Central memory CD8-positive, alpha-beta T cell (primary cell): ENCODE data around the gene NEAT1.

ENCODE experiments used
- ATAC-seq: fragments of 150-1000 bp; cut with Tn5 transposase; replicated peaks from 2 replicates; pipeline ENCODE4 v1.10.0; 2022; ENCODE audit warnings: mild to moderate bottlenecking, moderate FRiP score, moderate number of reproducible peaks; ENCODE audit not compliant: poor library complexity, severe bottlenecking; ENCODE audit errors: extremely low read depth
- DNase-seq, 2 donors: peaks; one replicate each; pipeline ENCODE4 v3.0.0; 2021; ENCODE audit warnings: low spot score in 2 of 2
- H3K27ac Mint-ChIP-seq: one replicate; pipeline ENCODE4 v1.8.0; 2022; ENCODE audit warnings: low read depth, mild to moderate bottlenecking, moderate library complexity, mixed read lengths
- H3K27me3 Mint-ChIP-seq: one replicate; pipeline ENCODE4 v1.8.0; 2022; ENCODE audit warnings: mixed read lengths
- H3K36me3 Mint-ChIP-seq: one replicate; pipeline ENCODE4 v1.8.0; 2022; ENCODE audit warnings: mild to moderate bottlenecking, moderate library complexity, mixed read lengths; ENCODE audit not compliant: insufficient read depth
- H3K4me1 Mint-ChIP-seq: one replicate; pipeline ENCODE4 v1.8.0; 2022; ENCODE audit warnings: mixed read lengths
- H3K4me3 Mint-ChIP-seq: one replicate; pipeline ENCODE4 v1.8.0; 2022; ENCODE audit warnings: mild to moderate bottlenecking, moderate library complexity, mixed read lengths
- H3K9me3 Mint-ChIP-seq: one replicate; pipeline ENCODE4 v1.8.0; 2022; ENCODE audit warnings: mixed read lengths

The NEAT1 gene

GRCh38 chr11:65431451-65432099, 9.0 kb downstream of the NEAT1 start:
- Mint-ChIP-seq H3K4me1 (peaks cover 87% of the 10 kb centered on the region), H3K4me3 (peak overlapping the region; percentile 100), H3K27me3 (no peaks in the 10 kb centered on the region), H3K9me3 (no peaks in the 10 kb centered on the region), H3K36me3 (peaks cover 56% of the 10 kb centered on the region), H3K27ac (peak overlapping the region; percentile 100)
- peak; percentile 81 for ATAC-seq
- peak in 1 of 2 donors; percentile 62 for DNase-seq

- Mint-ChIP-seq H3K4me3 (peak overlapping the region; percentile 100), H3K36me3 (peaks cover 52% of the 10 kb centered on the region), H3K4me1 (peaks cover 82% of the 10 kb centered on the region), H3K27ac (peak overlapping the region; percentile 100), H3K27me3 (no peaks in the 10 kb centered on the region), H3K9me3 (no peaks in the 10 kb centered on the region)
- ATAC-seq (no peak), DNase-seq (no peak)
Measured at GRCh38 chr11:65432100-65432650, 9.6 kb downstream of the NEAT1 start.

- no peak for DNase-seq
- ATAC-seq: no peak
- Mint-ChIP-seq H3K4me3 (no peak overlapping the region), H3K27ac (peak overlapping the region; percentile 100), H3K27me3 (no peaks in the 10 kb centered on the region), H3K36me3 (peaks cover 50% of the 10 kb centered on the region), H3K9me3 (no peaks in the 10 kb centered on the region), H3K4me1 (peaks cover 82% of the 10 kb centered on the region)
Measured at GRCh38 chr11:65432686-65433582, 10.3 kb downstream of the NEAT1 start.

GRCh38 chr11:65433657-65434056, 11.1 kb downstream of the NEAT1 start:
- H3K27ac Mint-ChIP-seq: no peak overlapping the region
- no peak overlapping the region for H3K4me3 Mint-ChIP-seq
- DNase-seq: no peak
- H3K27me3 Mint-ChIP-seq: no peaks in the 10 kb centered on the region
- no peak for ATAC-seq
- H3K36me3 Mint-ChIP-seq: peaks cover 49% of the 10 kb centered on the region
- H3K9me3 Mint-ChIP-seq: no peaks in the 10 kb centered on the region
- peaks cover 80% of the 10 kb centered on the region for H3K4me1 Mint-ChIP-seq

GRCh38 chr11:65434057-65434666, 11.6 kb downstream of the NEAT1 start:
- peaks cover 52% of the 10 kb centered on the region for H3K36me3 Mint-ChIP-seq
- no peaks in the 10 kb centered on the region for H3K9me3 Mint-ChIP-seq
- H3K4me3 Mint-ChIP-seq: no peak overlapping the region
- no peak for ATAC-seq
- DNase-seq: no peak
- H3K4me1 Mint-ChIP-seq: peaks cover 83% of the 10 kb centered on the region
- H3K27me3 Mint-ChIP-seq: no peaks in the 10 kb centered on the region
- peak overlapping the region; percentile 3 for H3K27ac Mint-ChIP-seq

- H3K36me3 Mint-ChIP-seq: peaks cover 50% of the 10 kb centered on the region
- H3K4me1 Mint-ChIP-seq: peaks cover 83% of the 10 kb centered on the region
- no peak overlapping the region for H3K4me3 Mint-ChIP-seq
- H3K9me3 Mint-ChIP-seq: no peaks in the 10 kb centered on the region
- ATAC-seq (no peak), DNase-seq (no peak)
- H3K27ac Mint-ChIP-seq: peak overlapping the region; percentile 3
- no peaks in the 10 kb centered on the region for H3K27me3 Mint-ChIP-seq
Measured at GRCh38 chr11:65434667-65435410, 12.2 kb downstream of the NEAT1 start.

GRCh38 chr11:65435411-65435931, 12.9 kb downstream of the NEAT1 start:
- Mint-ChIP-seq H3K4me1 (peaks cover 83% of the 10 kb centered on the region), H3K9me3 (no peaks in the 10 kb centered on the region), H3K4me3 (no peak overlapping the region), H3K36me3 (peaks cover 48% of the 10 kb centered on the region), H3K27me3 (no peaks in the 10 kb centered on the region), H3K27ac (no peak overlapping the region)
- ATAC-seq: no peak
- no peak for DNase-seq

GRCh38 chr11:65435981-65436411, 13.4 kb downstream of the NEAT1 start:
- H3K36me3 Mint-ChIP-seq: peaks cover 48% of the 10 kb centered on the region
- no peak overlapping the region for H3K27ac Mint-ChIP-seq
- ATAC-seq (no peak), DNase-seq (no peak)
- H3K9me3 Mint-ChIP-seq: no peaks in the 10 kb centered on the region
- H3K4me1 Mint-ChIP-seq: peaks cover 83% of the 10 kb centered on the region
- no peak overlapping the region for H3K4me3 Mint-ChIP-seq
- no peaks in the 10 kb centered on the region for H3K27me3 Mint-ChIP-seq

GRCh38 chr11:65436412-65437032, 13.9 kb downstream of the NEAT1 start:
- H3K36me3 Mint-ChIP-seq: peaks cover 48% of the 10 kb centered on the region
- H3K4me1 Mint-ChIP-seq: peaks cover 81% of the 10 kb centered on the region
- ATAC-seq (no peak), DNase-seq (no peak)
- no peak overlapping the region for H3K4me3 Mint-ChIP-seq
- no peaks in the 10 kb centered on the region for H3K9me3 Mint-ChIP-seq
- H3K27ac Mint-ChIP-seq: no peak overlapping the region
- no peaks in the 10 kb centered on the region for H3K27me3 Mint-ChIP-seq

- Mint-ChIP-seq H3K27ac (no peak overlapping the region), H3K36me3 (peaks cover 43% of the 10 kb centered on the region), H3K4me3 (no peak overlapping the region), H3K27me3 (no peaks in the 10 kb centered on the region), H3K9me3 (no peaks in the 10 kb centered on the region), H3K4me1 (peaks cover 76% of the 10 kb centered on the region)
- ATAC-seq (no peak), DNase-seq (no peak)
Measured at GRCh38 chr11:65437436-65438227, 15.0 kb downstream of the NEAT1 start.
